HepG2 (cell line): Measurements from ENCODE around the gene FRMD3.

Source experiments
- CEBPB ChIP-seq: IDR thresholded peaks from 2 replicates; pipeline ENCODE4 v1.6.1; 2011; ENCODE audit warnings: low read depth, low read length, improper control_type of control experiment, borderline replicate concordance
- CREB3 ChIP-seq: sonication (generic); formaldehyde crosslinking; IDR thresholded peaks from 2 replicates; pipeline ENCODE4 v1.5.0; 2020; ENCODE audit warnings: missing genetic modification reagents
- MAX ChIP-seq: IDR thresholded peaks from 2 replicates; pipeline ENCODE4 v1.6.1; 2012; ENCODE audit warnings: inconsistent platforms
- NR1H2 ChIP-seq: sonication (generic); formaldehyde crosslinking; IDR thresholded peaks from 2 replicates; pipeline ENCODE4 v1.8.1; 2022; ENCODE audit warnings: low read depth, missing genetic modification reagents, borderline replicate concordance
- SETDB1 ChIP-seq: sonication (generic); formaldehyde crosslinking; IDR thresholded peaks from 2 replicates; pipeline ENCODE4 v1.5.1; 2020; ENCODE audit warnings: missing genetic modification reagents, mild to moderate bottlenecking, borderline replicate concordance
- YY1 ChIP-seq: IDR thresholded peaks from 2 replicates; pipeline ENCODE4 v1.6.1; 2011; ENCODE audit warnings: low read length, low read depth, moderate library complexity, mild to moderate bottlenecking; ENCODE audit not compliant: insufficient read depth, insufficient replicate concordance
- ZNF614 ChIP-seq: IDR thresholded peaks from 2 replicates; pipeline ENCODE4 v1.6.1; 2018; ENCODE audit warnings: missing biosample characterization, missing genetic modification reagents, inconsistent platforms, borderline replicate concordance

- TF ChIP-seq CEBPB (no peak), NR1H2 (CRISPR knock-in tag) (no peak), ZNF614 (CRISPR knock-in tag) (no peak), YY1 (no peak), CREB3 (CRISPR knock-in tag) (no peak), MAX (no peak), SETDB1 (CRISPR knock-in tag) (no peak)
Observed at GRCh38 chr9:83505282-83505681, 32.9 kb downstream of the FRMD3 start.
